HepG2 (cell line): ENCODE measurements around the gene SPRN. TPM values are rescaled to one million over a fixed set of nuclear protein-coding genes. Genes with fewer than 3 reads are reported as not detected.

Experiments used
- AGO2 ChIP-seq: fragments of 200-400 bp; formaldehyde crosslinking; optimal IDR thresholded peaks from 2 replicates; pipeline ENCODE3; 2017; ENCODE audit warnings: mild to moderate bottlenecking, low read depth, low read length, moderate library complexity
- AHR ChIP-seq: IDR thresholded peaks from 2 replicates; pipeline ENCODE4 v1.6.1; 2018; ENCODE audit warnings: missing genetic modification reagents, missing compliant biosample characterization
- EP300 ChIP-seq, 3 experiments: sonication (generic) in 1 of 3; formaldehyde crosslinking in 1 of 3; IDR thresholded peaks; 2 replicates each; pipeline versions ENCODE4 v1.5.1 to v1.6.1; 2011 to 2020; ENCODE audit warnings: low read depth in 2 of 3, low read length in 2 of 3, borderline replicate concordance in 1 of 3, improper control_type of control experiment in 1 of 3, mild to moderate bottlenecking in 1 of 3, missing genetic modification reagents in 1 of 3, moderate library complexity in 1 of 3
- FOSL1 ChIP-seq: sonication (generic); formaldehyde crosslinking; IDR thresholded peaks from 2 replicates; pipeline ENCODE4 v1.9.0; 2021; ENCODE audit warnings: missing genetic modification reagents, borderline replicate concordance
- IRX3 ChIP-seq: sonication (generic); formaldehyde crosslinking; IDR thresholded peaks from 2 replicates; pipeline ENCODE4 v1.8.1; 2023; ENCODE audit warnings: mild to moderate bottlenecking, low read depth, missing genetic modification reagents, borderline replicate concordance
- JARID2 ChIP-seq: sonication (generic); formaldehyde crosslinking; IDR thresholded peaks from 2 replicates; pipeline ENCODE4 v1.8.1; 2023; ENCODE audit warnings: missing genetic modification reagents, inconsistent platforms; ENCODE audit not compliant: insufficient replicate concordance
- NR2F1 ChIP-seq, 2 experiments: fragments of 450-650 bp in 1 of 2; formaldehyde crosslinking in 1 of 2; IDR thresholded peaks; 2 replicates each; pipeline versions ENCODE4 v1.5.0 to v1.6.1; 2016 to 2020; ENCODE audit warnings: mild to moderate bottlenecking in 1 of 2, missing compliant biosample characterization in 1 of 2, missing genetic modification reagents in 1 of 2, moderate library complexity in 1 of 2
- POGZ ChIP-seq: sonication (generic); formaldehyde crosslinking; IDR thresholded peaks from 2 replicates; pipeline ENCODE4 v1.4.0; 2020; ENCODE audit warnings: mild to moderate bottlenecking, missing genetic modification reagents
- SAP130 ChIP-seq: IDR thresholded peaks from 2 replicates; pipeline ENCODE4 v1.6.1; 2016; ENCODE audit warnings: low read depth
- ZNF282 ChIP-seq: fragments of 450-650 bp; IDR thresholded peaks from 2 replicates; pipeline ENCODE4 v1.6.1; 2018; ENCODE audit not compliant: partially characterized antibody
- ZNF496 ChIP-seq: sonication (generic); formaldehyde crosslinking; IDR thresholded peaks from 2 replicates; pipeline ENCODE4 v1.8.1; 2023; ENCODE audit warnings: mild to moderate bottlenecking, moderate library complexity, missing genetic modification reagents; ENCODE audit not compliant: insufficient replicate concordance
- ZNF546 ChIP-seq: sonication (generic); formaldehyde crosslinking; conservative IDR thresholded peaks from 2 replicates; pipeline ENCODE4 v1.8.1; 2023; ENCODE audit warnings: mild to moderate bottlenecking, missing genetic modification reagents
- polyA plus RNA-seq, 8 experiments: library from polyadenylated mRNA; depleted of rRNA in 3 of 8; stranded (reverse) in 7 of 8; unstranded in 1 of 8; fragments of >200 nt; fragmentation: Illumina TruSeq in 4 of 8; extraction: Trizol in 4 of 8; gene quantifications; 2 replicates each; pipeline versions ENCODE4 v1.2.1 to v1.2.3, GENCODE V29; 2011 to 2016; ENCODE audit warnings: low read depth in 4 of 8, missing spikeins in 1 of 8, mixed read lengths in 1 of 8; ENCODE audit not compliant: insufficient read depth in 1 of 8
- total RNA-seq, 5 experiments: library from RNA; depleted of rRNA; stranded (reverse); fragments of >200 nt; fragmentation: Illumina TruSeq; extraction: Trizol; gene quantifications; 2 replicates each; pipeline ENCODE4 v1.2.3, GENCODE V29; 2016; ENCODE audit warnings: low read depth in 1 of 5
- TF ChIP-seq, protein P1 (sequence below): sonication (generic); formaldehyde crosslinking; IDR thresholded peaks from 2 replicates; pipeline ENCODE4 v1.5.1; 2020; ENCODE audit warnings: mild to moderate bottlenecking, missing genetic modification reagents, moderate library complexity
- TF ChIP-seq, protein P2 (sequence below): sonication (generic); formaldehyde crosslinking; IDR thresholded peaks from 2 replicates; pipeline ENCODE4 v1.9.0; 2022; ENCODE audit warnings: low read depth, missing genetic modification reagents
- TF ChIP-seq, protein P3 (sequence below): sonication (generic); formaldehyde crosslinking; IDR thresholded peaks from 2 replicates; pipeline ENCODE4 v1.9.0; 2021; ENCODE audit warnings: missing genetic modification reagents, mild to moderate bottlenecking, borderline replicate concordance
- TF ChIP-seq, protein P4 (sequence below): sonication (generic); formaldehyde crosslinking; IDR thresholded peaks from 2 replicates; pipeline ENCODE4 v1.5.1; 2020; ENCODE audit warnings: mild to moderate bottlenecking, missing genetic modification reagents

The SPRN gene
- total and polyA plus RNA-seq, 2 of the 13 experiments (the other 11 are each of a cell fraction or from before 2014, with no cell fraction given) = not detected

DNA sequence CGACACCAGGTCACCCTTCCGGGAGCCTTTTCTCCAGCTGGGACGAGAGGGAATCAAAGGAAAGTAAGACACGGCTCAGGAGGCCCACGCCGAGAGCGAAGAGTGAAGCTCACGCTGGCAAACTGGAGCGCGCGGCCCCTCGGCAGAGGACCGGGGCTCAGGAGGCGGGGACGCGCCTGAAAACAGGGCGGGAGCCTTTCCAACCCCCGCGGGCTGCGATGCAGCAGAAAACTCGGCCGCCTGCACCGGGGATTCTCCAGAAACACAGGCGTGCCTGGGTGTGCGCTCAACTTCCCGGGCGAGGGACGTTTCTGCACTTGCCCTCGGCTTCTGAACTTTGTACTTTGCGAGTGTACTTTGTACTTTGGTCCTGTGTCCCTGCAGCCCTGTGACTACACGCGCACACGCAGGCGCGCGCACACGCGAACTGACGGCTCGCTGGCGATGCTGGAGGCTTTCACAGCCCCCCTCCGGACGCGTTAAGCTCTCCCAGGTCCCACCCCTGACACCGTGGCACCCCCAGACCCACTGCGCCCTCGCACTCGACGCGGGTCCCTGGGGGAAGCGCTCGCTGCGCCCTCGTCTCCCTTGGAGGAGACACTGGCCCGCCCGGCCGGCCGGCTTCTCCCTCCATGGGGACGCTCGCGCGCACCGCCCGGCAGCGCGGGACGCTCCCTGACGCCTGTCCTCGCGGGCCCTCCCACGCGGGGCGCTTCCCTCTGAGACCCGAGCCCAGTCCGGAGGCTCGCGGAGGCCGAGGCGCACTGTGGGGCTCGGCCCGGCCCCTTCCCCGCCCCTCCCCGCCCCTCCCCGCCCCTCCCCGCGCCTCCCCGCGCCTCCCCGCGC, 46.0 kb downstream of the SPRN start (continued):
- TF ChIP-seq, protein P1, sequence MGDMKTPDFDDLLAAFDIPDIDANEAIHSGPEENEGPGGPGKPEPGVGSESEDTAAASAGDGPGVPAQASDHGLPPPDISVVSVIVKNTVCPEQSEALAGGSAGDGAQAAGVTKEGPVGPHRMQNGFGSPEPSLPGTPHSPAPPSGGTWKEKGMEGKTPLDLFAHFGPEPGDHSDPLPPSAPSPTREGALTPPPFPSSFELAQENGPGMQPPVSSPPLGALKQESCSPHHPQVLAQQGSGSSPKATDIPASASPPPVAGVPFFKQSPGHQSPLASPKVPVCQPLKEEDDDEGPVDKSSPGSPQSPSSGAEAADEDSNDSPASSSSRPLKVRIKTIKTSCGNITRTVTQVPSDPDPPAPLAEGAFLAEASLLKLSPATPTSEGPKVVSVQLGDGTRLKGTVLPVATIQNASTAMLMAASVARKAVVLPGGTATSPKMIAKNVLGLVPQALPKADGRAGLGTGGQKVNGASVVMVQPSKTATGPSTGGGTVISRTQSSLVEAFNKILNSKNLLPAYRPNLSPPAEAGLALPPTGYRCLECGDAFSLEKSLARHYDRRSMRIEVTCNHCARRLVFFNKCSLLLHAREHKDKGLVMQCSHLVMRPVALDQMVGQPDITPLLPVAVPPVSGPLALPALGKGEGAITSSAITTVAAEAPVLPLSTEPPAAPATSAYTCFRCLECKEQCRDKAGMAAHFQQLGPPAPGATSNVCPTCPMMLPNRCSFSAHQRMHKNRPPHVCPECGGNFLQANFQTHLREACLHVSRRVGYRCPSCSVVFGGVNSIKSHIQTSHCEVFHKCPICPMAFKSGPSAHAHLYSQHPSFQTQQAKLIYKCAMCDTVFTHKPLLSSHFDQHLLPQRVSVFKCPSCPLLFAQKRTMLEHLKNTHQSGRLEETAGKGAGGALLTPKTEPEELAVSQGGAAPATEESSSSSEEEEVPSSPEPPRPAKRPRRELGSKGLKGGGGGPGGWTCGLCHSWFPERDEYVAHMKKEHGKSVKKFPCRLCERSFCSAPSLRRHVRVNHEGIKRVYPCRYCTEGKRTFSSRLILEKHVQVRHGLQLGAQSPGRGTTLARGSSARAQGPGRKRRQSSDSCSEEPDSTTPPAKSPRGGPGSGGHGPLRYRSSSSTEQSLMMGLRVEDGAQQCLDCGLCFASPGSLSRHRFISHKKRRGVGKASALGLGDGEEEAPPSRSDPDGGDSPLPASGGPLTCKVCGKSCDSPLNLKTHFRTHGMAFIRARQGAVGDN = peak; percentile 88
- TF ChIP-seq EP300 (IDR thresholded peaks at IDR 0.05; ENCODE audit: low read depth in 2 of 2, low read length in 2 of 2) = peak in 1 of 2 experiments; percentile 52; a peak in 2 of 4 replicates
- TF ChIP-seq EP300 (CRISPR knock-in tag; IDR thresholded peaks at IDR 0.05; ENCODE audit: borderline replicate concordance) = peak; percentile 28; the same call in 1 of the 2 replicates
- TF ChIP-seq ZNF496 = no peak
- TF ChIP-seq ZNF546 (CRISPR knock-in tag) = no peak
- peak in 1 of 2 experiments; percentile 52; a peak in 2 of 4 replicates for TF ChIP-seq NR2F1 (CRISPR knock-in tag; IDR thresholded peaks at IDR 0.05)
- TF ChIP-seq, protein P2, sequence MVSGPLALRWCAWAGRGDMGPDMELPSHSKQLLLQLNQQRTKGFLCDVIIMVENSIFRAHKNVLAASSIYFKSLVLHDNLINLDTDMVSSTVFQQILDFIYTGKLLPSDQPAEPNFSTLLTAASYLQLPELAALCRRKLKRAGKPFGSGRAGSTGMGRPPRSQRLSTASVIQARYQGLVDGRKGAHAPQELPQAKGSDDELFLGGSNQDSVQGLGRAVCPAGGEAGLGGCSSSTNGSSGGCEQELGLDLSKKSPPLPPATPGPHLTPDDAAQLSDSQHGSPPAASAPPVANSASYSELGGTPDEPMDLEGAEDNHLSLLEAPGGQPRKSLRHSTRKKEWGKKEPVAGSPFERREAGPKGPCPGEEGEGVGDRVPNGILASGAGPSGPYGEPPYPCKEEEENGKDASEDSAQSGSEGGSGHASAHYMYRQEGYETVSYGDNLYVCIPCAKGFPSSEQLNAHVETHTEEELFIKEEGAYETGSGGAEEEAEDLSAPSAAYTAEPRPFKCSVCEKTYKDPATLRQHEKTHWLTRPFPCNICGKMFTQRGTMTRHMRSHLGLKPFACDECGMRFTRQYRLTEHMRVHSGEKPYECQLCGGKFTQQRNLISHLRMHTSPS (CRISPR knock-in tag) = peak; percentile 47; the same call in 1 of the 2 replicates
- TF ChIP-seq SAP130 = peak; percentile 70
- TF ChIP-seq, protein P3, sequence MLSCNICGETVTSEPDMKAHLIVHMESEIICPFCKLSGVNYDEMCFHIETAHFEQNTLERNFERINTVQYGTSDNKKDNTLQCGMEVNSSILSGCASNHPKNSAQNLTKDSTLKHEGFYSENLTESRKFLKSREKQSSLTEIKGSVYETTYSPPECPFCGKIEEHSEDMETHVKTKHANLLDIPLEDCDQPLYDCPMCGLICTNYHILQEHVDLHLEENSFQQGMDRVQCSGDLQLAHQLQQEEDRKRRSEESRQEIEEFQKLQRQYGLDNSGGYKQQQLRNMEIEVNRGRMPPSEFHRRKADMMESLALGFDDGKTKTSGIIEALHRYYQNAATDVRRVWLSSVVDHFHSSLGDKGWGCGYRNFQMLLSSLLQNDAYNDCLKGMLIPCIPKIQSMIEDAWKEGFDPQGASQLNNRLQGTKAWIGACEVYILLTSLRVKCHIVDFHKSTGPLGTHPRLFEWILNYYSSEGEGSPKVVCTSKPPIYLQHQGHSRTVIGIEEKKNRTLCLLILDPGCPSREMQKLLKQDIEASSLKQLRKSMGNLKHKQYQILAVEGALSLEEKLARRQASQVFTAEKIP (CRISPR knock-in tag) = no peak
- TF ChIP-seq FOSL1 (CRISPR knock-in tag) = no peak
- TF ChIP-seq IRX3 (CRISPR knock-in tag) = no peak
- peak; percentile 49; the same call in 1 of the 2 replicates for TF ChIP-seq POGZ
- TF ChIP-seq AHR (CRISPR knock-in tag) = no peak
- TF ChIP-seq ZNF282 = no peak
- peak; percentile 75 for TF ChIP-seq AGO2
- TF ChIP-seq, protein P4, sequence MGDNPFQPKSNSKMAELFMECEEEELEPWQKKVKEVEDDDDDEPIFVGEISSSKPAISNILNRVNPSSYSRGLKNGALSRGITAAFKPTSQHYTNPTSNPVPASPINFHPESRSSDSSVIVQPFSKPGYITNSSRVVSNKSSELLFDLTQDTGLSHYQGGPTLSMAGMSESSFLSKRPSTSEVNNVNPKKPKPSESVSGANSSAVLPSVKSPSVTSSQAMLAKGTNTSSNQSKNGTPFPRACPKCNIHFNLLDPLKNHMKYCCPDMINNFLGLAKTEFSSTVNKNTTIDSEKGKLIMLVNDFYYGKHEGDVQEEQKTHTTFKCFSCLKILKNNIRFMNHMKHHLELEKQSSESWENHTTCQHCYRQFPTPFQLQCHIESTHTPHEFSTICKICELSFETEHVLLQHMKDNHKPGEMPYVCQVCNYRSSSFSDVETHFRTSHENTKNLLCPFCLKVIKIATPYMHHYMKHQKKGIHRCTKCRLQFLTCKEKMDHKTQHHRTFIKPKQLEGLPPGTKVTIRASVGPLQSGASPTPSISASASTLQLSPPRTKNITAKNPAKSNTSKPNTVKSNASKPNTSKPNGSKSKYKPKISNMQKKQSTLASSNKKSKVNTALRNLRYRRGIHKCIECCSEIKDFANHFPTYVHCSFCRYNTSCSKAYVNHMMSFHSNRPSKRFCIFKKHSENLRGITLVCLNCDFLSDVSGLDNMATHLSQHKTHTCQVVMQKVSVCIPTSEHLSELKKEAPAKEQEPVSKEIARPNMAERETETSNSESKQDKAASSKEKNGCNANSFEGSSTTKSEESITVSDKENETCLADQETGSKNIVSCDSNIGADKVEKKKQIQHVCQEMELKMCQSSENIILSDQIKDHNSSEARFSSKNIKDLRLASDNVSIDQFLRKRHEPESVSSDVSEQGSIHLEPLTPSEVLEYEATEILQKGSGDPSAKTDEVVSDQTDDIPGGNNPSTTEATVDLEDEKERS (CRISPR knock-in tag) = peak; percentile 89; the same call in 1 of the 2 replicates
- TF ChIP-seq JARID2 = no peak
